ENCODE measurements around the gene TMEM271.

TMEM271 gene

DNA sequence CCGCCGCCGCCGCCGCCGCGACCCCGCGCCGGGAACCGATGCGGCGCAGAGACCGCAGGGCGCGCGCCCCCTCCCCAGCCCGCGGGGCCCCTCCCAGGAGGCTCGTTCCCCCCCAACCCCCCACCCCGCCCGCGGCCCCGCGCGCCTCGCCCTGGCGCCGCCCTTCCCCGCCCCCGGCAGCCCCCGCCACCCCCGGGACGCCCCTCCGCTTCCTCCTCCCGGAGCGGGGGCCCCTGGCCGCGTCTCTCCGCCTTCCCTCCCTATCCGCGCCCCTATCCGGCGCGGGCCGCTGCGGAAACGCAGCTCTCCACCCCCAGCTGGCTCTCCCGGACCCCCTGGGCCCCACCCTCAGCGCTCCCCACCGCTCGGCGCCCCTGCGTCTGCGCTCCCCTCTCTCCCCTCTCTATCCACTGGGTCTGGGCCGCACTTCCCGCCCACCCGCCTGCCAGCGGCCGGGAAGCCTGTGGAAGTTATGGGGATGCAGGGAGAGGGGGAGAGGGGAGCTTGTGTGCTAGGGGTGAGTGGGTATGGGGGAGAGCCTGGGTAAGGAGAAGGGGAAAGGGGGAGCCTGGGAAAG is at the start of gene TMEM271:
TMEM271 (minus strand) TSS at position 51 of the 577 bp plus-strand sequence. CDS start 233 bp downstream, outside the sequence.
- no peak for DNase-seq

GRCh38 chr4:625631-626161 is 49.6 kb upstream of the TMEM271 start:
- no peak for DNase-seq

DNA sequence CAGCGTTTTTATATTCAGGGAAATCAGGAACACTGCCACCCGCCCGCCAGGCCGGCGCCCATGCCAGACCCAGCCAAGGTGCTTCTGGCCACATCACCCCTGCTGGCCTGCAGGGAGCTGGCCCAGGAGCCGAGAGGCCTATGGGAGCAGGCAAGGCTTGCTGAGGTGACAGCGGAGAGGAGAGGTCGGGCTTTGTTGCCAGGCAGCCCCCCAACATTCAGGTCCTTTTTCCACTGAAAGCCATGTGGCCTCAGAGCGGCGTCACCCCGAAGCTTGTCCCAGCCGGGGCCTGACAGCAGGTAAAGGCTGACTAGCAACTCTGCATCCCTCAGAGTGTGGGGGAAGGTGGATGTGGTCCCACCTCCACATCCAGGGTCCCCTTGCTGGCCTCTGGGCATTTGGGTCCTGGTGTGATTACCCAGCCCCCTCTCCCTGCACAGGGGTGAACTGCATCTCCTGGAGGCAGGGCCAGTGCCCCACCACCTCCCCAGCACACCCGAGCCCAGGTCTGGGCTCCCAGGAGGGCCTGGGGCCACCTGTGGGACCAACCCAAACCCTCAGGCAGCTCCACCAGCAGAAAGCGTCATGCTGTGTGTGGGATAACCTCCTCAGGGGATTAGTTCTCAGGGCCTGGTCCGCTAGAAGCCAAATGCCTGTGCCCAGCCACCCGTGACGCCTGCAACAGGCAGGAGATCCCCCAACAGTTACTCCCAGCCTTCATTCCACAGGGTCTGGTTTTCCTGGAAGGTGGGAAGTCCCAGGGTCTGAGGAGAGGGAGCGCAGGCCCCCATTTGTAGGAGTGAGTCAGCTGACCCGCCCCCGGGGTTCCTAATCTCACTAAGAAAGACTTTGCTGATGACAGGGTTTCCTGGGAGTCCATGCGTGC is 48.9 kb upstream of the TMEM271 start, which contains the start of gene PDE6B:
PDE6B (plus strand) TSS at position 869 of the 886 bp plus-strand sequence. CDS start 54 bp downstream, outside the sequence.
- no peak for DNase-seq

GRCh38 chr4:623914-624566 is 47.9 kb upstream of the TMEM271 start:
- no peak for DNase-seq

GRCh38 chr4:622996-623913 is 47.2 kb upstream of the TMEM271 start:
- no peak for DNase-seq

DNA sequence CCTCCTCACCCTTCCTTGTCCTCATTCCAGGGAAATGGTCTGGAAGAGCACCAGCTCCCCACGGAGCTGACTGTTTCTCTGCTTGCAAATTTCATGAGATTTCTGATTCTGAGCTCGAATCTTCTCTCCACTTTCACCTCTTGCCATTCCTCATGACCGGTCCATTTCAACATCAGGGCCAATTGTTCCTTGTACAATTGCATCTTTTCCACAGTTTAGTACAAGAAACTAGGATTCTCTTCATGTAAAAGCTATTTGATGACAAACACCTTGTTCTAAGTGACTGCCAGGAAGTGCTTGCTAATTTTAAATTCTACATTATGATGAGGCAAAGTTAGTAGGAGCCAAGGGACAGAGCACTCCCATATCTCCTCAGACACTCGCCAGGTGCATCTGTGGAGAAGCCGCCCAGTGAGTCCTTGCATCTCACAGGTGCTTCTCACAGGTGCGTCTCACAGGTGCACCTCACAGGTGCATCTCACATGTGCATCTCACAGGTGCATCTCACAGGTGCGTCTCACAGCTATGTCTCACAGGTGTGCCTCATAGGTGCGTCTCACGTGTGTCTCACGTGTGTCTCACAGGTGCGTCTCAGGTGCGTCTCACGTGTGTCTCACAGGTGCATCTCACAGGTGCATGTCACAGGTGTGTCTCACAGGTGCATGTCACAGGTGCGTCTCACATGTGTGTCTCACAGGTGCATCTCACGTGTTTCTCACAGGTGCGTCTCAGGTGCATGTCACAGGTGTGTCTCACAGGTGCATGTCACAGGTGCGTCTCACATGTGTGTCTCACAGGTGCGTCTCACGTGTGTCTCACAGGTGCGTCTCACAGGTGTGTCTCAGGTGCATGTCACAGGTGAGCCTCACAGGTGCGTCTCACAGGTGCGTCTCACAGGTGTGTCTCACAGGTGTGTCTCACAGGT is 46.2 kb upstream of the TMEM271 start:
- DNase-seq = no peak

DNA sequence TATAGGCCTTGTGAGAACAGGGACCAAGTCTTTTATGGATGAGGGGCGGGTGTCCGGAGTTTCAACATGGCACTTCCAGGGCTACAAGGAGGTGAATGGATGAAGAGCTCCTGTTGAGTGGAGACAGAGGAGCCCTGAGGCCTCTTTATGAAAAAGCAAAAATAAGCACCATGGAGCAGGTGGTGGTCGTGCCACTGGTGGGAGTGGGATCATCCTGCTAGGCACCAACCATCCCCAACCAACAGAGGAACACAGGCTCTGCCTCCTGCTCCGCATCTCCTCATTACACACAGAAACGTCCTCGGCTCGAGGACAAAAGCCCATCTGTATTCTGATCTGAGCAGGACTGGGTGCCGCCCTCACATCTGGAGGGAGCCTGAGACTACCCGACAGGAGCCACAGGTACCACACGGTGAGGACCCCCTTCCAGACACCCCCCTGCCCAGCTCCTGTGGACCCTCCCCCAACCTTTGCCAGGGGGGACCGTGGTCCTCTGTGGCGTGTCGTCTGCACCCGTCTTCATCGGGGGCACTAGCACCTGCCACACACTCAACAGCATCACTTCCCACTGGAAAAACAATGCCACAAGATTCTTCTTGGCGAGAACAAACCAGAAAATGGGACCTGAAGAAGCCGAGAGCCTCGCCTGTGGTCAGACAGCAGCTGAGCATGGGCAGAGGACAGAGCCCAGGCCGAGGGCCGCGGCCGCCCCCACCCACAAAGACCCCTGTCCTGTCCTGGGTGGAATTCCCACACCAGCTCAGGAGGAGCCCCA is 45.4 kb upstream of the TMEM271 start:
- no peak for DNase-seq

DNA sequence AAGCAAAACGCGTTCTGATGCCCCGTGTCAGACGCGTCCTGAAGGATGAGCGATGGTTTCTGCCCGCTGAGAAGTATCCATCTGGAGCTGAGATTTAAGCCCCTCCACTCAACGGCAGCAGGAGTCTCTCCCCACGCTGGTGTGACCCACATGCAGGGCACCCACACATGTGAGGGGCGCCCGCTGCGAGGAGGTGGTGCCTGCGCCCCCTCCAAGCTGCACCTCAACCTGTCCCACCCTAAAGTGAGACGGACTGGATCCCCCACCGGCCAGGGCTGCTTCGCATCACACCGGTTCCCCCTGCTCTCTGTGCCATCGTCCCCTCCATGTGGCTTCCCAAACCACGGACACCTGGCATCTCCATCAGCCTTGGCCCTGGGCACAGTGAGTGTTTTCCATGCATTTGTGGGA is 44.8 kb upstream of the TMEM271 start:
- no peak for DNase-seq

GRCh38 chr4:620201-620600 is 44.1 kb upstream of the TMEM271 start:
- no peak for DNase-seq

DNA sequence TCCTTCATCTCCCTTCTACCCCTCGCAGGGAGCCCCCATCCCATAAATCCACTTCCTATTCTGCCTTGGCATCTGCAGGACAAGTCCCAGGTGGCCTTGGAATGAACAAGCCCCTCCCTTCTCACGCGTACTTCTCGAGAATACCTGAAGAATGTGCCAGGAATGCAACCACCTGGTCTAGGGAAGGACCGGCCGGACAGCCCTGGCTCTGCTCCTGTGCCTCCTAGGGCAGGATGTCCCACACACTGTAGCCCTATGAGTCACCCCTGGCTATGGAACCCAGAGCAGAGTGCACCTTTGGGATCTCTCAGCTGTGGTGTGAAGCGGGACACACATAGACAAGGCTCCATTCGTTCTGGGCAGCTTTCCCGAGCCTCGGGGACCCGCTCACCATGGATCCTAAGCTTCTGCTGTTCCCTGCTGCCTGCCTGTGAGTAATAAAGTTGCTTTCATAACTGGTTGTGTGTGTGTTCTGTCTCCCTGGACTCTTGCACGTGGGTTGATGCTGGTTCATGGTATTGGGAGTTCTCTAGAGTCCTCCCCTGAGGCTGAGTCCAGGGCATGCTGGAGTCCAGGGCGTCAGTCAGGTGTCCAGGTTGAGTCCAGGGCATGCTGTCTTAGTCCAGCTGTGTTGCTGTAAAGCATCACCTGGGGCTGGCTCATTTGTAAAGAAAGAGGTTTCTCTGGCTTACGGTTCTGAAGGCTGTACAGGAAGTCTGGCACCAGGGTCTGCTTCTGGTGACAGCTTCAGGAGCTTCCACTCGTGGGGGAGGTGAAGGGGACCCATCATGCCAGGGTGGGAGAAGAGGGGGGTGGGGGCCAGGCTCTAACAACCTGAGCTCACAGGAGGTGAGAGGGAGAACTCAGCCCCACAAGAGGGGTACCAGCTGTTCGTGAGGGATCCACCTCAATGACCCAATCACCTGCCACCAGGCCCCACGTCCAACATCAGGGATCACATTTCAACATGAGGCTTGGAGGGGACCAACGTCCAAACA is 41.8 kb upstream of the TMEM271 start:
- DNase-seq = no peak

DNA sequence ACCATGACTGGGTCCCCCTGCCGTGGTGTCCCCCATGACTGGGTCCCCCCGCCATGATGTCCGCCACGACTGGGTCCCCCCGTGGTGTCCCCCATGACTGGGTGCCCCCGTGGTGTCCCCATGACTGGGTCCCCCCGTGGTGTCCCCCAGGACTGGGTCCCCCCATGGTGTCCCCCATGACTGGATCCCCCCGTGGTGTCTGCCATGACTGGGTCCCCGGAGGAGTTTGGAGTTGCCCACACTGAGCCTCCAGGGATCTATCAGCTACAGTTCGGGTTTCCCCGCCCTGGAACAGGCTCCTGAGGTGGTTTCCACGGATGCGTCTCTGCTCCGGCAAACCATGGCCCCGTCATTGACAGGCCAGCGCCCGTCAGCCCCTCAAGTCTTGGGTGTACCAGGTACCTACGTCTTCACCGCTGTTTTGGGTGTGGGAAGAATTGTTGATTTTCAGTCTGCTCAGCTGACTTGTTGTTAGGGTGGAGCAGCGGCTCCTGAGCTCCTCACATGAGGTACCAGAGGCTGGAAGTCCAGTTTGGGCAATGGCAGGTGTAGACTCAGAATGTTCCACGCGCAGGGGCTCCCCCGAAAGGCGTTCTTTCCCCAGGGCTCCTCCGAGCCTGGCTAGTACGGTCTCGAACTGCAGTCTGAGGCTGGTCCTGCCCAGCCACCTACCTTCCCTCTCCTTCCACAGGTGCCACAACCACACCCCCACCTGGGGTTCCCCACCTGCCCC is 41.0 kb upstream of the TMEM271 start:
- no peak for DNase-seq

DNA sequence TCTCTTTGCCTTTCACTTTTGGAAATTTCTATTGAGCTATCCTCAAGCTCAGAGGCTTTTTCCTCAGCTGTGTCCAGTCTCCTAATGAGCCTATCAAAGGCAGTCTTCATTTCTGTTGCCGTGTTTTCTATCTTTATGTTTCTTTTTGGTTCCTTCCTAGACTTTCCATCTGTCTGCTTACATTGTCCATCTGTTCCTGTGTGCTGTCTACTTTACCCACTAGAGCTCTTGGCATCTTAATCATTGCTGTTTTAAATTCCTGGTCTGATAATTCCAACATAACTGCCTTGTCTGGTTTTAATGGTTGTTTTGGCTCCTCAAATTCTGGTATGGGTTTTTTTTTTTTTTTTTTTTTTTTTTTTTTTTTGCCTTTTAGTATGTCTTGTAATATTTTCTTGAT is 40.0 kb upstream of the TMEM271 start:
- no peak for DNase-seq

DNA sequence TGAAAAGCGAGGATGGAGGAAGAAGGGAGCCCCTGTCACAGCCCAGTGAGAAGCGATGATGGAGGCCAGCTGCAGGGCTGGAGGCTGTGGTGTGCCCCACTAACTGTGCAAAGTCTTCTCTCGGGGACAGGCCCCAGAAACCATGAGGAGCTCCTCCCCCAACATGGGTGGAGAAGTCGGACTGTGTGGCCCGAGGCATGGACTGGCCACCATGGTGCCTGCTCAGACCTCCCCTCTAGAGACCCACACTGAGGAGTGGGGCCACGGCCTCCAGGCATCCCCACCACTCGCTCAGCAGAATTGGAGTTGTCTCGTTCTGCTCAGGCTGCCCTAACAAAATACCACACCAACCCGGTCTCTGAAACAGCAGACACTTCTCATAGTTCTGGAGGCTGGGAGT is 37.0 kb upstream of the TMEM271 start:
- no peak for DNase-seq

DNA sequence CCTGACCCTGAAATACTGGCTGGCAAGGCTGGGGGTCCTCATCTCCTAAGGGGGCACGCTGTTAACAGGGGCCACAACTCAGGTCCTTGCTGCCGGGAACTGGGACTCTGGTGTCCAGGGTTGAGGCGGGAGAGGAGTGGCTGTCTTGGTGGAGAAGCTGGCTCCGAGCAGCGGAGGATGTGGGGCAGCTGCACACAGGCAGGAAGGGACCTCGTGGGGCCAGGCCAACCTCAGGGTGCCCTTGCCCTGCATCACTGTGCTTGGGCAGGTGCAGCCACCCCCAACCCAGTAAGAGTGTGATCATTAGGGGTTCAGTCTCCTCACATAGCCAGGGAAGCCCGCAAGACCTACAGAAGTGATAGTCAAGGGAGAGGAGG is 36.6 kb upstream of the TMEM271 start:
- DNase-seq = no peak

DNA sequence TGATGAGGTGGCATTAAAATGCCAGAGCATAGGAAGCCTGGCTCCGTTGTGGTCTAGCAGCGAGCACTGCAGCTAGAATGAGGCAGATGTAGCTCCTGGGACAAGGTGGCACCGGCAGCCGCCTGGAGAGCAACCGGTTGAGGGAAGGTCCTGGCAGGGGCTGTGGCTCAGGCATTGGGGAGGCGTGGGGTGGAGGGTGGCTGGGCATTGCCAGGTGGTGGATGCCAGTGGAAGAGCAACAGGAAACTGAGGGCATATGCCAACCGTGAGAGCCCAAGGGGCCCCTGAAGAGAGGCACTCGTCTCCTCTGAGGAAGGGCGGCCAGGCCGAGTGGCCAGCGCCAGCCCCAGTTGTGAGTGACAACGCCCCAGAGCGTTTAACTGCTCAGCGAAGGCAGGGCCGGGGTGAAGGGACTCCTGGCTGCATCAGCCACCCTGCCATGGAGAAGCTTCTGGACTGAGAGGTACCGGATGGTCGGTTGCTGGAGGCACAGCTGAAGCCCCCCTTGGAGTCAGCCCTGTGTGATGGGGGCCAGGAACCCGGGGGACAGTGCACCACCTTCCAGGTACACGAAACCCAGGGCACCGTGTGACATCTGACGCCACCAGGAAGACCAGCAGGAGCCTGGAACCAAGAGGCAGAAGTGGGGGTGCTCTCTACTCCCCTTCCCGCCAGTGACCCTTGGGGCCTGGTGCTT is 36.1 kb upstream of the TMEM271 start:
- DNase-seq = no peak

DNA sequence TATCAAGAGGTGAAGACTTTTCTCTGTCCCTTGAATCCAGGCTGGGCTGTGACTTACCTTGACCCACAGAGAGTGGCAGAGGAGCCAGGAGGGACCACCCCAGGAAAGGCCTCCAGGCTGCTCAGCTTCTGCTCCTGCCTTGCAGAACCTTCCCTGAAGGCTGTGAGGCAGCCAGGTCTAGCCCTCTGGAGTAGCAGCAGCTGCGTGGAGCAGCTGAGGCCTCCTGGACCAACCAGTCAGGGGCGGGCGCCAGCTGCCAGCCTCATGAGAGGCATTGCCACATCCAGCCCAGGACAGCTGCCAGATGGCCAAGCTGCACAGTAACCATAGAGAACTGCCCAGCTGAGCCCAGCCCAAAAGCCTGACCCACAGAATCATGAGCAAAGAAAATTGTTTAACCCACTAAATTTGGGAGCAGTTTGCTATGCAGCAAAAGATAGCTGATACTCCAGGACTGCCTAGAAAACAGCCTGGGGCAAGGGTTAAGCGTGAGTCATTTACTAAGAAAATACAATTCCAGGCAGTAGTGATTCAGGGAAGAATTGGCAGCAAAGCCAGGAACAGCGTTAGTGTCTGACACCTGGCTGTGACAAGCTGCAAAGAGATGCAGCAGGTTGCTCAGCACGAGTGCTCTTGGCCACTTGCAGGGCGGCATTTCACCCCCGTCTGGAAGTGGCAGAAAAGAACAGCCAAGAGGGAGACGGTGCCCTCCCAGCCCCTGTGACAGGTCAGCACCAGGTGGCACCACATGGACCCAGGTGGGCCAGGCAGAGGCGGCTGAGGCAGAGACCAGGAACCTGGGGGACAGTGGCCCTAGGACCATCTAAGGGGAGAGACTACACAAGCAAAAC is 34.5 kb upstream of the TMEM271 start:
- no peak for DNase-seq
